ENCODE measurements around the gene CATSPERE. TPM values are rescaled to one million over a fixed set of nuclear protein-coding genes. Genes with fewer than 3 reads are reported as not detected.
"Not testable (repeated sequence)": the region's sequence is repeated elsewhere in the genome, so short reads cannot be mapped to it uniquely, and the experiment has no call there.

Gene CATSPERE
- total and polyA plus RNA-seq, 2 donors = 0.76 to 1.3 TPM

- H3K27me3 ChIP-seq (ENCODE audit: control insufficient read depth in 2 of 2, insufficient read depth in 1 of 2, low read length in 1 of 2) = no peaks in the 10 kb centered on the region
- 73% methylated on average over 4 of the region's 4 CpGs for WGBS
- peaks cover 0 to 3% of the 10 kb centered on the region in 2 donors for H3K9me3 ChIP-seq (ENCODE audit: control insufficient read depth in 2 of 2, insufficient read depth in 1 of 2, low read length in 1 of 2)
- H3K4me1 ChIP-seq (ENCODE audit: control insufficient read depth in 2 of 2, insufficient read depth in 2 of 2, low read length in 2 of 2) = no peaks in the 10 kb centered on the region
- H3K36me3 ChIP-seq (ENCODE audit: control insufficient read depth in 2 of 2, insufficient read depth in 2 of 2, low read length in 1 of 2) = peaks cover 0 to 7% of the 10 kb centered on the region in 2 donors
- no peak for DNase-seq (ENCODE audit: low read depth in 6 of 9, low spot score in 9 of 9)
- H3K4me3 ChIP-seq (ENCODE audit: low read length in 2 of 2) = no peak overlapping the region
- H3K27ac ChIP-seq (ENCODE audit: low read depth in 1 of 2, low read length in 1 of 2) = no peak overlapping the region
These were observed 212.0 kb downstream of the CATSPERE start for GRCh38 chr1:244672946-244673682.

GRCh38 chr1:244674446-244674845 lies 213.4 kb downstream of the CATSPERE start:
- DNase-seq (ENCODE audit: low read depth in 6 of 9, low spot score in 9 of 9) = no peak
- no peaks in the 10 kb centered on the region for H3K9me3 ChIP-seq (ENCODE audit: control insufficient read depth in 2 of 2, insufficient read depth in 1 of 2, low read length in 1 of 2)
- peaks cover 0 to 7% of the 10 kb centered on the region in 2 donors for H3K36me3 ChIP-seq (ENCODE audit: control insufficient read depth in 2 of 2, insufficient read depth in 2 of 2, low read length in 1 of 2)
- H3K4me1 ChIP-seq (ENCODE audit: control insufficient read depth in 2 of 2, insufficient read depth in 2 of 2, low read length in 2 of 2) = no peaks in the 10 kb centered on the region
- H3K4me3 ChIP-seq (ENCODE audit: low read length in 2 of 2) = no peak overlapping the region
- no peaks in the 10 kb centered on the region for H3K27me3 ChIP-seq (ENCODE audit: control insufficient read depth in 2 of 2, insufficient read depth in 1 of 2, low read length in 1 of 2)
- 74% methylated on average over 4 of the region's 4 CpGs for WGBS
- H3K27ac ChIP-seq (ENCODE audit: low read depth in 1 of 2, low read length in 1 of 2) = no peak overlapping the region

GRCh38 chr1:244675167-244675566 lies 214.1 kb downstream of the CATSPERE start:
- no peak overlapping the region for H3K4me3 ChIP-seq (ENCODE audit: low read length in 2 of 2)
- WGBS = 94% methylated on average over 2 of the region's 2 CpGs
- H3K27ac ChIP-seq (ENCODE audit: low read depth in 1 of 2, low read length in 1 of 2) = no peak overlapping the region
- no peak for DNase-seq (ENCODE audit: low read depth in 6 of 9, low spot score in 9 of 9)
- H3K9me3 ChIP-seq (ENCODE audit: control insufficient read depth in 2 of 2, insufficient read depth in 1 of 2, low read length in 1 of 2) = no peaks in the 10 kb centered on the region
- H3K27me3 ChIP-seq (ENCODE audit: control insufficient read depth in 2 of 2, insufficient read depth in 1 of 2, low read length in 1 of 2) = no peaks in the 10 kb centered on the region
- H3K36me3 ChIP-seq (ENCODE audit: control insufficient read depth in 2 of 2, insufficient read depth in 2 of 2, low read length in 1 of 2) = peaks cover 0 to 3% of the 10 kb centered on the region in 2 donors
- no peaks in the 10 kb centered on the region for H3K4me1 ChIP-seq (ENCODE audit: control insufficient read depth in 2 of 2, insufficient read depth in 2 of 2, low read length in 2 of 2)

- 82% methylated on average over 6 of the region's 6 CpGs for WGBS
- no peak for DNase-seq (ENCODE audit: low read depth in 6 of 9, low spot score in 9 of 9)
- peaks cover 0 to 7% of the 10 kb centered on the region in 2 donors for H3K36me3 ChIP-seq (ENCODE audit: control insufficient read depth in 2 of 2, insufficient read depth in 2 of 2, low read length in 1 of 2)
- H3K9me3 ChIP-seq (ENCODE audit: control insufficient read depth in 2 of 2, insufficient read depth in 1 of 2, low read length in 1 of 2) = peaks cover 0 to 1% of the 10 kb centered on the region in 2 donors
- H3K27ac ChIP-seq (ENCODE audit: low read depth in 1 of 2, low read length in 1 of 2) = no peak overlapping the region
- H3K4me1 ChIP-seq (ENCODE audit: control insufficient read depth in 2 of 2, insufficient read depth in 2 of 2, low read length in 2 of 2) = no peaks in the 10 kb centered on the region
- H3K4me3 ChIP-seq (ENCODE audit: low read length in 2 of 2) = no peak overlapping the region
- no peaks in the 10 kb centered on the region for H3K27me3 ChIP-seq (ENCODE audit: control insufficient read depth in 2 of 2, insufficient read depth in 1 of 2, low read length in 1 of 2)
These were observed 217.6 kb downstream of the CATSPERE start for GRCh38 chr1:244678697-244679096.

- Histone ChIP-seq H3K27me3 (ENCODE audit: control insufficient read depth in 2 of 2, insufficient read depth in 1 of 2, low read length in 1 of 2) (no peaks in the 10 kb centered on the region), H3K9me3 (ENCODE audit: control insufficient read depth in 2 of 2, insufficient read depth in 1 of 2, low read length in 1 of 2) (peaks cover 0 to 3% of the 10 kb centered on the region in 2 donors), H3K4me1 (ENCODE audit: control insufficient read depth in 2 of 2, insufficient read depth in 2 of 2, low read length in 2 of 2) (no peaks in the 10 kb centered on the region), H3K27ac (ENCODE audit: low read depth in 1 of 2, low read length in 1 of 2) (no peak overlapping the region), H3K36me3 (ENCODE audit: control insufficient read depth in 2 of 2, insufficient read depth in 2 of 2, low read length in 1 of 2) (peaks cover 0 to 7% of the 10 kb centered on the region in 2 donors), H3K4me3 (ENCODE audit: low read length in 2 of 2) (no peak overlapping the region)
- WGBS = 98% methylated on average over 1 of the region's 1 CpG
- DNase-seq (ENCODE audit: low read depth in 6 of 9, low spot score in 9 of 9) = no peak
These were observed 219.6 kb downstream of the CATSPERE start for GRCh38 chr1:244680667-244681066.

GRCh38 chr1:244682087-244682486 lies 221.0 kb downstream of the CATSPERE start:
- H3K27ac ChIP-seq (ENCODE audit: low read depth in 1 of 2, low read length in 1 of 2); DNase-seq (ENCODE audit: low read depth in 6 of 9, low spot score in 9 of 9); H3K4me1 ChIP-seq (ENCODE audit: control insufficient read depth in 2 of 2, insufficient read depth in 2 of 2, low read length in 2 of 2); H3K27me3 ChIP-seq (ENCODE audit: control insufficient read depth in 2 of 2, insufficient read depth in 1 of 2, low read length in 1 of 2); H3K9me3 ChIP-seq (ENCODE audit: control insufficient read depth in 2 of 2, insufficient read depth in 1 of 2, low read length in 1 of 2); H3K4me3 ChIP-seq (ENCODE audit: low read length in 2 of 2): not testable (repeated sequence)
- H3K36me3 ChIP-seq (ENCODE audit: control insufficient read depth in 2 of 2, insufficient read depth in 2 of 2, low read length in 1 of 2) = peaks cover 5 to 15% of the 10 kb centered on the region in 2 donors
- 98% methylated on average over 4 of the region's 4 CpGs for WGBS

Other genes starting within 250 kb of the CATSPERE start
- gene ADSS2, start 9.4 kb upstream of the CATSPERE start, total RNA-seq = 40.4 TPM
- 43.0 TPM for gene ADSS2, start 9.4 kb upstream of the CATSPERE start, polyA plus RNA-seq
- 26.2 TPM for gene DESI2, start 191.9 kb downstream of the CATSPERE start, total RNA-seq
- gene DESI2, start 191.9 kb downstream of the CATSPERE start, polyA plus RNA-seq = 14.7 TPM